Measurements from ENCODE around the gene VIPR1.

Gene VIPR1

GRCh38 chr3:42493126-42493797 lies 9.2 kb upstream of the VIPR1 start:
- DNase-seq (ENCODE audit: insufficient read length, low spot score) (no peak), FAIRE-seq (no peak)

GRCh38 chr3:42493798-42494151 lies 8.7 kb upstream of the VIPR1 start:
- no peak for FAIRE-seq

GRCh38 chr3:42495393-42495792 lies 7.0 kb upstream of the VIPR1 start:
- FAIRE-seq, result no peak
- DNase-seq (ENCODE audit: insufficient read length, low spot score), result no peak

More at GRCh38 chr3:42493798-42494151, 8.7 kb upstream of the VIPR1 start:
- DNase-seq (ENCODE audit: insufficient read length, low spot score), result no peak

GRCh38 chr3:42497009-42497731 lies 5.3 kb upstream of the VIPR1 start:
- peak; percentile 34 for DNase-seq (ENCODE audit: insufficient read length, low spot score)
- FAIRE-seq, result peak; percentile 20

- FAIRE-seq (no peak), DNase-seq (ENCODE audit: insufficient read length, low spot score) (no peak)
These were observed 4.4 kb upstream of the VIPR1 start for GRCh38 chr3:42498034-42498433.

GRCh38 chr3:42498791-42499477 lies 3.5 kb upstream of the VIPR1 start:
- FAIRE-seq (no peak), DNase-seq (ENCODE audit: insufficient read length, low spot score) (no peak)

- DNase-seq (ENCODE audit: insufficient read length, low spot score), result no peak
- FAIRE-seq, result no peak
These were observed 3.0 kb upstream of the VIPR1 start for GRCh38 chr3:42499478-42499871.

GRCh38 chr3:42500091-42500490 lies 2.4 kb upstream of the VIPR1 start:
- no peak for FAIRE-seq
- no peak for DNase-seq (ENCODE audit: insufficient read length, low spot score)

- DNase-seq (ENCODE audit: insufficient read length, low spot score), result no peak
- FAIRE-seq, result no peak
These were observed 1.5 kb upstream of the VIPR1 start for GRCh38 chr3:42500909-42501308.

- no peak for DNase-seq (ENCODE audit: insufficient read length, low spot score)
- FAIRE-seq, result no peak
These were observed 1.1 kb upstream of the VIPR1 start for GRCh38 chr3:42501321-42501680.

- DNase-seq (ENCODE audit: insufficient read length, low spot score), result peak; percentile 39
- no peak for FAIRE-seq
These were observed 588 bp upstream of the VIPR1 start for GRCh38 chr3:42501681-42502428.

- DNase-seq (ENCODE audit: insufficient read length, low spot score) (no peak), FAIRE-seq (peak; percentile 59)
These were observed 945 bp downstream of the VIPR1 start for GRCh38 chr3:42503251-42503924.

- FAIRE-seq (no peak), DNase-seq (ENCODE audit: insufficient read length, low spot score) (no peak)
These were observed 1.5 kb downstream of the VIPR1 start for GRCh38 chr3:42503957-42504333.

GRCh38 chr3:42504334-42505127 lies 2.1 kb downstream of the VIPR1 start:
- no peak for DNase-seq (ENCODE audit: insufficient read length, low spot score)
- no peak for FAIRE-seq

- no peak for DNase-seq (ENCODE audit: insufficient read length, low spot score)
- FAIRE-seq, result no peak
These were observed 2.8 kb downstream of the VIPR1 start for GRCh38 chr3:42505128-42505848.

GRCh38 chr3:42505849-42506410 lies 3.5 kb downstream of the VIPR1 start:
- DNase-seq (ENCODE audit: insufficient read length, low spot score) (no peak), FAIRE-seq (no peak)

- DNase-seq (ENCODE audit: insufficient read length, low spot score) (no peak), FAIRE-seq (no peak)
These were observed 4.8 kb downstream of the VIPR1 start for GRCh38 chr3:42507252-42507651.

GRCh38 chr3:42507761-42508335 lies 5.4 kb downstream of the VIPR1 start:
- no peak for DNase-seq (ENCODE audit: insufficient read length, low spot score)
- FAIRE-seq, result no peak

GRCh38 chr3:42508562-42508961 lies 6.1 kb downstream of the VIPR1 start:
- no peak for FAIRE-seq
- DNase-seq (ENCODE audit: insufficient read length, low spot score), result no peak
